Measurements from ENCODE around the gene TUFT1. TPM values are rescaled to one million over a fixed set of nuclear protein-coding genes. Genes with fewer than 3 reads are reported as not detected.
A peak's percentile ranks its signal among the peaks of the same experiment; 100 is the strongest.

The TUFT1 gene
- total RNA-seq, 1 donor, result 5.4 TPM

GRCh38 chr1:151541752-151542151, 1.6 kb downstream of the TUFT1 start:
- no peak for DNase-seq (ENCODE audit: low read depth)
- peak overlapping the region; percentile 83 for H3K4me3 ChIP-seq (ENCODE audit: low read depth, low read length)
- no peak for TF ChIP-seq CTCF (IDR thresholded peaks at IDR 0.05; ENCODE audit: insufficient read depth, low read length)

GRCh38 chr1:151542710-151543129, 2.6 kb downstream of the TUFT1 start:
- no peak for TF ChIP-seq CTCF (IDR thresholded peaks at IDR 0.05; ENCODE audit: insufficient read depth, low read length)
- DNase-seq (ENCODE audit: low read depth), result peak; percentile 93
- no peak overlapping the region for H3K4me3 ChIP-seq (ENCODE audit: low read depth, low read length)

GRCh38 chr1:151545542-151545941, 5.4 kb downstream of the TUFT1 start:
- no peak for TF ChIP-seq CTCF (IDR thresholded peaks at IDR 0.05; ENCODE audit: insufficient read depth, low read length)
- no peak for DNase-seq (ENCODE audit: low read depth)
- no peak overlapping the region for H3K4me3 ChIP-seq (ENCODE audit: low read depth, low read length)

GRCh38 chr1:151546011-151546925, 6.2 kb downstream of the TUFT1 start:
- DNase-seq (ENCODE audit: low read depth), result no peak
- H3K4me3 ChIP-seq (ENCODE audit: low read depth, low read length), result no peak overlapping the region
- TF ChIP-seq CTCF (IDR thresholded peaks at IDR 0.05; ENCODE audit: insufficient read depth, low read length), result no peak

- peak; percentile 98 for DNase-seq (ENCODE audit: low read depth)
- H3K4me3 ChIP-seq (ENCODE audit: low read depth, low read length), result peak overlapping the region; percentile 3
- no peak for TF ChIP-seq CTCF (IDR thresholded peaks at IDR 0.05; ENCODE audit: insufficient read depth, low read length)
These were observed 7.2 kb downstream of the TUFT1 start for GRCh38 chr1:151547119-151547899.

GRCh38 chr1:151547900-151548230, 7.8 kb downstream of the TUFT1 start:
- H3K4me3 ChIP-seq (ENCODE audit: low read depth, low read length), result no peak overlapping the region
- no peak for DNase-seq (ENCODE audit: low read depth)
- no peak for TF ChIP-seq CTCF (IDR thresholded peaks at IDR 0.05; ENCODE audit: insufficient read depth, low read length)

Measured in fibroblast of the aortic adventitia (primary cell).